ENCODE measurements around the gene NLRC4.

NLRC4 gene

GRCh38 chr2:32246911-32247310 is 17.8 kb downstream of the NLRC4 start:
- Histone ChIP-seq H3K4me3 (ENCODE audit: extremely low read depth, insufficient read depth, low read length, poor library complexity, severe bottlenecking) (no peak overlapping the region), H3K36me3 (ENCODE audit: control insufficient read depth, insufficient read depth, low read length) (no peaks in the 10 kb centered on the region), H3K4me1 (ENCODE audit: control insufficient read depth, insufficient read depth, low read length, poor library complexity, severe bottlenecking) (no peaks in the 10 kb centered on the region), H3K9me3 (ENCODE audit: control insufficient read depth, low read length) (no peaks in the 10 kb centered on the region), H3K27ac (ENCODE audit: low read depth, low read length, severe bottlenecking) (no peak overlapping the region)
- WGBS, 2 experiments (ENCODE audit: insufficient coverage in 2 of 2), result 100% methylated on average over 1 of the region's 4 CpGs

- H3K27ac ChIP-seq (ENCODE audit: low read depth, low read length, severe bottlenecking), result no peak overlapping the region
- WGBS, 2 experiments (ENCODE audit: insufficient coverage in 2 of 2), result 100% methylated on average over 2 of the region's 3 CpGs; no CpG with 5 or more reads in 1 of the 2 experiments
- H3K36me3 ChIP-seq (ENCODE audit: control insufficient read depth, insufficient read depth, low read length), result no peaks in the 10 kb centered on the region
- no peaks in the 10 kb centered on the region for H3K4me1 ChIP-seq (ENCODE audit: control insufficient read depth, insufficient read depth, low read length, poor library complexity, severe bottlenecking)
- no peaks in the 10 kb centered on the region for H3K9me3 ChIP-seq (ENCODE audit: control insufficient read depth, low read length)
- H3K4me3 ChIP-seq (ENCODE audit: extremely low read depth, insufficient read depth, low read length, poor library complexity, severe bottlenecking), result no peak overlapping the region
Observed at GRCh38 chr2:32242331-32242730, 22.4 kb downstream of the NLRC4 start.

- Histone ChIP-seq H3K27ac (ENCODE audit: low read depth, low read length, severe bottlenecking) (no peak overlapping the region), H3K4me1 (ENCODE audit: control insufficient read depth, insufficient read depth, low read length, poor library complexity, severe bottlenecking) (no peaks in the 10 kb centered on the region)
- 100% methylated on average over 1 of the region's 2 CpGs for WGBS, 2 experiments (ENCODE audit: insufficient coverage in 2 of 2)
Observed at GRCh38 chr2:32237996-32238395, 26.7 kb downstream of the NLRC4 start.

GRCh38 chr2:32237488-32237887 is 27.2 kb downstream of the NLRC4 start:
- H3K27ac ChIP-seq (ENCODE audit: low read depth, low read length, severe bottlenecking), result no peak overlapping the region
- no peak overlapping the region for H3K4me3 ChIP-seq (ENCODE audit: extremely low read depth, insufficient read depth, low read length, poor library complexity, severe bottlenecking)
- WGBS, 2 experiments (ENCODE audit: insufficient coverage in 2 of 2), result no CpG with 5 or more reads among the region's 2 CpGs

More at GRCh38 chr2:32237996-32238395, 26.7 kb downstream of the NLRC4 start:
- no peaks in the 10 kb centered on the region for H3K36me3 ChIP-seq (ENCODE audit: control insufficient read depth, insufficient read depth, low read length)
- no peaks in the 10 kb centered on the region for H3K9me3 ChIP-seq (ENCODE audit: control insufficient read depth, low read length)
- no peak overlapping the region for H3K4me3 ChIP-seq (ENCODE audit: extremely low read depth, insufficient read depth, low read length, poor library complexity, severe bottlenecking)

GRCh38 chr2:32235315-32235714 is 29.4 kb downstream of the NLRC4 start:
- Histone ChIP-seq H3K4me1 (ENCODE audit: control insufficient read depth, insufficient read depth, low read length, poor library complexity, severe bottlenecking) (no peaks in the 10 kb centered on the region), H3K36me3 (ENCODE audit: control insufficient read depth, insufficient read depth, low read length) (no peaks in the 10 kb centered on the region), H3K27ac (ENCODE audit: low read depth, low read length, severe bottlenecking) (no peak overlapping the region), H3K4me3 (ENCODE audit: extremely low read depth, insufficient read depth, low read length, poor library complexity, severe bottlenecking) (no peak overlapping the region), H3K9me3 (ENCODE audit: control insufficient read depth, low read length) (no peaks in the 10 kb centered on the region)
- 82 to 91% methylated on average over 5 of the region's 5 CpGs for WGBS, 2 experiments (ENCODE audit: insufficient coverage in 2 of 2)

More at GRCh38 chr2:32237488-32237887, 27.2 kb downstream of the NLRC4 start:
- no peaks in the 10 kb centered on the region for H3K36me3 ChIP-seq (ENCODE audit: control insufficient read depth, insufficient read depth, low read length)
- no peaks in the 10 kb centered on the region for H3K9me3 ChIP-seq (ENCODE audit: control insufficient read depth, low read length)
- no peaks in the 10 kb centered on the region for H3K4me1 ChIP-seq (ENCODE audit: control insufficient read depth, insufficient read depth, low read length, poor library complexity, severe bottlenecking)

- Histone ChIP-seq H3K36me3 (ENCODE audit: control insufficient read depth, insufficient read depth, low read length) (no peaks in the 10 kb centered on the region), H3K9me3 (ENCODE audit: control insufficient read depth, low read length) (no peaks in the 10 kb centered on the region), H3K4me3 (ENCODE audit: extremely low read depth, insufficient read depth, low read length, poor library complexity, severe bottlenecking) (no peak overlapping the region), H3K4me1 (ENCODE audit: control insufficient read depth, insufficient read depth, low read length, poor library complexity, severe bottlenecking) (no peaks in the 10 kb centered on the region), H3K27ac (ENCODE audit: low read depth, low read length, severe bottlenecking) (no peak overlapping the region)
- 80 to 100% methylated on average over 1 of the region's 4 CpGs for WGBS, 2 experiments (ENCODE audit: insufficient coverage in 2 of 2)
Observed at GRCh38 chr2:32231959-32232358, 32.7 kb downstream of the NLRC4 start.

GRCh38 chr2:32229635-32230034 is 35.1 kb downstream of the NLRC4 start:
- Histone ChIP-seq H3K4me3 (ENCODE audit: extremely low read depth, insufficient read depth, low read length, poor library complexity, severe bottlenecking) (no peak overlapping the region), H3K4me1 (ENCODE audit: control insufficient read depth, insufficient read depth, low read length, poor library complexity, severe bottlenecking) (no peaks in the 10 kb centered on the region), H3K36me3 (ENCODE audit: control insufficient read depth, insufficient read depth, low read length) (peaks cover 5% of the 10 kb centered on the region), H3K9me3 (ENCODE audit: control insufficient read depth, low read length) (no peaks in the 10 kb centered on the region), H3K27ac (ENCODE audit: low read depth, low read length, severe bottlenecking) (no peak overlapping the region)
- WGBS, 2 experiments (ENCODE audit: insufficient coverage in 2 of 2), result 91 to 100% methylated on average over 1 of the region's 1 CpG

- Histone ChIP-seq H3K9me3 (ENCODE audit: control insufficient read depth, low read length) (no peaks in the 10 kb centered on the region), H3K4me3 (ENCODE audit: extremely low read depth, insufficient read depth, low read length, poor library complexity, severe bottlenecking) (no peak overlapping the region), H3K36me3 (ENCODE audit: control insufficient read depth, insufficient read depth, low read length) (peaks cover 9% of the 10 kb centered on the region), H3K4me1 (ENCODE audit: control insufficient read depth, insufficient read depth, low read length, poor library complexity, severe bottlenecking) (no peaks in the 10 kb centered on the region), H3K27ac (ENCODE audit: low read depth, low read length, severe bottlenecking) (no peak overlapping the region)
- WGBS, 2 experiments (ENCODE audit: insufficient coverage in 2 of 2), result 83% methylated on average over 1 of the region's 2 CpGs; no CpG with 5 or more reads in 1 of the 2 experiments
Observed at GRCh38 chr2:32228181-32228580, 36.5 kb downstream of the NLRC4 start.

- no peak overlapping the region for H3K27ac ChIP-seq (ENCODE audit: low read depth, low read length, severe bottlenecking)
- H3K9me3 ChIP-seq (ENCODE audit: control insufficient read depth, low read length), result no peaks in the 10 kb centered on the region
- H3K36me3 ChIP-seq (ENCODE audit: control insufficient read depth, insufficient read depth, low read length), result peaks cover 16% of the 10 kb centered on the region
- H3K4me3 ChIP-seq (ENCODE audit: extremely low read depth, insufficient read depth, low read length, poor library complexity, severe bottlenecking), result no peak overlapping the region
- no peaks in the 10 kb centered on the region for H3K4me1 ChIP-seq (ENCODE audit: control insufficient read depth, insufficient read depth, low read length, poor library complexity, severe bottlenecking)
Observed at GRCh38 chr2:32227492-32227891, 37.2 kb downstream of the NLRC4 start.

- peaks cover 36% of the 10 kb centered on the region for H3K36me3 ChIP-seq (ENCODE audit: control insufficient read depth, insufficient read depth, low read length)
- no peak overlapping the region for H3K27ac ChIP-seq (ENCODE audit: low read depth, low read length, severe bottlenecking)
- no peak overlapping the region for H3K4me3 ChIP-seq (ENCODE audit: extremely low read depth, insufficient read depth, low read length, poor library complexity, severe bottlenecking)
- WGBS, 2 experiments (ENCODE audit: insufficient coverage in 2 of 2), result 100% methylated on average over 1 of the region's 2 CpGs; no CpG with 5 or more reads in 1 of the 2 experiments
- H3K4me1 ChIP-seq (ENCODE audit: control insufficient read depth, insufficient read depth, low read length, poor library complexity, severe bottlenecking), result no peaks in the 10 kb centered on the region
- H3K9me3 ChIP-seq (ENCODE audit: control insufficient read depth, low read length), result no peaks in the 10 kb centered on the region
Observed at GRCh38 chr2:32222966-32223365, 41.7 kb downstream of the NLRC4 start.

- H3K36me3 ChIP-seq (ENCODE audit: control insufficient read depth, insufficient read depth, low read length), result peaks cover 42% of the 10 kb centered on the region
- H3K4me1 ChIP-seq (ENCODE audit: control insufficient read depth, insufficient read depth, low read length, poor library complexity, severe bottlenecking), result no peaks in the 10 kb centered on the region
- H3K27ac ChIP-seq (ENCODE audit: low read depth, low read length, severe bottlenecking), result no peak overlapping the region
Observed at GRCh38 chr2:32220445-32220844, 44.2 kb downstream of the NLRC4 start.

More at GRCh38 chr2:32220445-32220844, 44.2 kb downstream of the NLRC4 start:
- Histone ChIP-seq H3K9me3 (ENCODE audit: control insufficient read depth, low read length) (no peaks in the 10 kb centered on the region), H3K4me3 (ENCODE audit: extremely low read depth, insufficient read depth, low read length, poor library complexity, severe bottlenecking) (no peak overlapping the region)
